Peyer's patch (tissue), 4 donors: Measurements from ENCODE around the gene NEB.

Source experiments
- CTCF ChIP-seq, 6 experiments: fragments of 450-650 bp in 4 of 6; fragments of 200-600 bp in 2 of 6; sonication (generic) in 1 of 6; IDR thresholded peaks; one replicate each; pipeline ENCODE4 v1.5.1; 2017 to 2019; ENCODE audit warnings: antibody characterized with exemption in 6 of 6, mild to moderate bottlenecking in 3 of 6, moderate library complexity in 1 of 6
- POLR2A ChIP-seq, 2 donors: fragments of 450-650 bp; IDR thresholded peaks; one replicate each; pipeline ENCODE4 v1.5.1; 2017; ENCODE audit warnings: antibody characterized with exemption in 2 of 2, mild to moderate bottlenecking in 2 of 2, moderate library complexity in 2 of 2

DNA sequence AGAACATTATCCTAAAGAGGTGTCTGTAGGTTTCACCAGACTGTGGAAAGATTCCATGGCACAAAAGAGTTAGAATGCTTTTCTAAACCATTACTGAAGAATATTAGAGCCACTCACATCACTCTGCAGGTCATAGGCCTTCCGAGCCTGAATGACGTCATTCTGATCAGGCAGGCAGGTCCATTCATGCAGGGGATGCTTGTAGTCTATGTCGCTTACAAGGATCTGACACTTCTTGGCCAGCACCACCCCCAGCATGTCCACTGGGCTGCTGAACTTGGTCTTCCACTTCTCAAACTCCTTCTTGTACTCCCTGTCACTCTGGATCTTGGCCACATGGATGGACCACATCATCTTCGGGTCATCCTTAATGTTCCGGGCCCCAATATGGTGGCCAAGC lies 120.1 kb downstream of the NEB start:
- TF ChIP-seq POLR2A (IDR thresholded peaks at IDR 0.05) = no peak
- no peak for TF ChIP-seq CTCF (IDR thresholded peaks at IDR 0.05)
